DOHH2 (cell line): ENCODE results near the gene RIBC2.

ENCODE experiments used
- H3F3A ChIP-seq: fragments of 200-600 bp; sonication (generic), shearing (Covaris generic); 2 replicates; pipeline ENCODE4 v1.6.0; 2016; ENCODE audit warnings: antibody characterized with exemption, mild to moderate bottlenecking; ENCODE audit not compliant: control insufficient read depth, insufficient read depth
- H3K27ac ChIP-seq: fragments of 200-600 bp; sonication (generic); 2 replicates; pipeline ENCODE4 v1.5.1; 2014; ENCODE audit warnings: low read depth, mild to moderate bottlenecking, low read length, moderate library complexity
- H3K27me3 ChIP-seq: fragments of 200-600 bp; sonication (generic); 2 replicates; pipeline ENCODE4 v1.6.1; 2014; ENCODE audit warnings: mild to moderate bottlenecking, low read length, mixed read lengths; ENCODE audit not compliant: control insufficient read depth
- H3K36me3 ChIP-seq: fragments of 200-600 bp; sonication (generic); 2 replicates; pipeline ENCODE4 v1.6.1; 2014; ENCODE audit warnings: mild to moderate bottlenecking, low read length, moderate library complexity, mixed read lengths; ENCODE audit not compliant: control insufficient read depth
- H3K4me1 ChIP-seq: fragments of 200-600 bp; sonication (generic); 2 replicates; pipeline ENCODE4 v1.6.1; 2014; ENCODE audit warnings: mild to moderate bottlenecking, low read length, mixed read lengths; ENCODE audit not compliant: control insufficient read depth
- H3K4me2 ChIP-seq: fragments of 200-600 bp; sonication (generic); 2 replicates; pipeline ENCODE4 v1.6.0; 2014; ENCODE audit warnings: mild to moderate bottlenecking, low read length, moderate library complexity
- H3K4me3 ChIP-seq: fragments of 200-600 bp; sonication (generic); 2 replicates; pipeline ENCODE4 v1.5.1; 2014; ENCODE audit warnings: mild to moderate bottlenecking, low read length, mixed read lengths
- H3K79me2 ChIP-seq: fragments of 200-600 bp; sonication (generic); 2 replicates; pipeline ENCODE4 v1.6.1; 2014; ENCODE audit warnings: mild to moderate bottlenecking, low read length, mixed read lengths; ENCODE audit not compliant: control insufficient read depth
- H3K9me2 ChIP-seq: fragments of 200-600 bp; sonication (generic); replicated peaks from 2 replicates; pipeline ENCODE4 v1.6.1; 2014; ENCODE audit warnings: mild to moderate bottlenecking, low read length, mixed read lengths; ENCODE audit not compliant: control insufficient read depth
- H3K9me3 ChIP-seq: fragments of 200-600 bp; sonication (generic); 2 replicates; pipeline ENCODE4 v1.6.1; 2014; ENCODE audit warnings: antibody characterized with exemption, low read length, mixed read lengths; ENCODE audit not compliant: control insufficient read depth, insufficient read depth
- H4K20me1 ChIP-seq: fragments of 200-600 bp; sonication (generic); 2 replicates; pipeline ENCODE4 v1.6.0; 2014; ENCODE audit warnings: low read depth, mild to moderate bottlenecking, antibody characterized with exemption, low read length, moderate library complexity; ENCODE audit not compliant: control insufficient read depth, insufficient read depth
- CTCF ChIP-seq: fragments of 200-600 bp; sonication (generic); IDR thresholded peaks from one replicate; pipeline ENCODE4 v1.5.1; 2014; ENCODE audit warnings: antibody characterized with exemption, mild to moderate bottlenecking, low read depth, low read length; ENCODE audit not compliant: poor library complexity, severe bottlenecking
- EZH2phosphoT487 ChIP-seq: fragments of 200-600 bp; sonication (generic); IDR thresholded peaks from 2 replicates; pipeline ENCODE4 v1.6.1; 2017; ENCODE audit warnings: borderline replicate concordance, mild to moderate bottlenecking, antibody characterized with exemption, low read length, moderate library complexity, mixed read lengths

Gene RIBC2

DNA sequence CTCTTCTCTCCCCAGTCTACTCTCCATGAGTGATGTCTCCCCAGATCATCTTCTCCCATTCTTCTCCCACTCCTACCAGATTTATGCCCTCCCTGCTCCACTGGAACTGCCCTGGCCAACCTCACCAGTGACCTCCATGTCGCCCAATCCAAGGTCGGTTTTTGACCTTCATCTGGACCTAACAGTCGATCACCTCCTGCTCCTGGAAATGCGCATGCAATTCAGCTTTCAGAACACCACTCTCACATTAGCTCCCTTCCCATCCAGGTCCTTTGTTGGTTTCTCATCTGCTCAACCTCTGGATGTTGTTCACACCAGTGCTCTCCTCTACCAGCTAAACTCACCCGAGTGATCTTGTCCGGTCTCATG lies 5.3 kb downstream of the RIBC2 start:
- Histone ChIP-seq H3K4me1 (no peaks in the 10 kb centered on the region), H4K20me1 (no peaks in the 10 kb centered on the region), H3K9me3 (no peaks in the 10 kb centered on the region), H3K9me2 (no peaks in the 10 kb centered on the region), H3F3A (no peaks in the 10 kb centered on the region), H3K79me2 (no peaks in the 10 kb centered on the region), H3K4me3 (no peak overlapping the region), H3K27me3 (no peaks in the 10 kb centered on the region; the same call in 1 of the 2 replicates), H3K4me2 (no peak overlapping the region), H3K36me3 (no peaks in the 10 kb centered on the region), H3K27ac (no peak overlapping the region)
- TF ChIP-seq CTCF (no peak), EZH2phosphoT487 (no peak)

DNA sequence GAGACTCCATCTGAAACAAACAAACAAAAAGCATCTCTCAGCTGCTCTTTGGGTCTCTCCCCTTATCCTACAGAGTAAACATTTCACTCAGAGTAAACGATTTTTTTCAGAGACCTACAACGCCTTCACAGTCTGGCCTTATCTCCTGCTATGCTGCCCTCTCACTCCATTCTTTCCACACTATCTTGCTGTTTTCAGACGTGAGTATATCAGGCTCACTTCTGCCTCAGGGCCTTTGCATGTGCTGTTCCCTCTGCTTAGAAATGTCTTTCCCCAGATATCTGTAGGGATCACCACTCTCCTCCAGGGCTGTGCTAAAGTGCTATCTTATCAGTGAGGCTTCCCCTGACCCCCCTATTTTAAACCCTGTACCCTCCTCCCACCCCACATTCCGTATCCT lies 6.5 kb downstream of the RIBC2 start:
- Histone ChIP-seq H3K27me3 (no peaks in the 10 kb centered on the region; the same call in 1 of the 2 replicates), H3K4me1 (no peaks in the 10 kb centered on the region), H3K4me3 (no peak overlapping the region), H4K20me1 (no peaks in the 10 kb centered on the region), H3K4me2 (no peak overlapping the region), H3K27ac (no peak overlapping the region), H3F3A (no peaks in the 10 kb centered on the region), H3K79me2 (no peaks in the 10 kb centered on the region), H3K36me3 (no peaks in the 10 kb centered on the region), H3K9me3 (no peaks in the 10 kb centered on the region), H3K9me2 (no peaks in the 10 kb centered on the region)
- no peak for TF ChIP-seq CTCF

DNA sequence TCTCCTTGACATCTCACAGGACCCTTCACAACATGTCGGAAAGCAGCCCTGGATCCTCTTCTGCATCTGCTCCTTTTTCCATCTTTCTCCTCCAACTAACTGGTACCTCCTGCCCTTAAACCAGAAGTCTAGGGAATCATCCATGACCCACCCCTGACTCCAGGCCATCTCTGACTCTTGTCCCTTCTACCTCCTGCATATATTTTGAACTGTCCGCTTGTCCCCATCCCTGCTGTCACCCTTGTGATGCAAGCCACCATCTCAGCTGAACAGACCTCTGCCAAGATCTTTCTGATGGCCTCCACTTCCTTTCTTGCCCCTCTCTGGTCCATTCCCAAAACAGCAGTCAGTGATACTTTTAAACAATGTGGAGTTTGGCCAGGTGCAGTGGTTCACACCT lies 7.0 kb downstream of the RIBC2 start:
- Histone ChIP-seq H3K36me3 (no peaks in the 10 kb centered on the region), H3K4me2 (no peak overlapping the region), H3K4me3 (no peak overlapping the region), H3K79me2 (no peaks in the 10 kb centered on the region), H3K9me3 (no peaks in the 10 kb centered on the region), H3K27me3 (no peaks in the 10 kb centered on the region; the same call in 1 of the 2 replicates), H3F3A (no peaks in the 10 kb centered on the region), H4K20me1 (no peaks in the 10 kb centered on the region), H3K4me1 (no peaks in the 10 kb centered on the region), H3K27ac (no peak overlapping the region), H3K9me2 (no peaks in the 10 kb centered on the region)
- TF ChIP-seq EZH2phosphoT487, result no peak
- no peak for TF ChIP-seq CTCF
